GM18870 (cell line): Measurements from ENCODE around the gene BRICD5.

Experiments used
- ATAC-seq: cut with Tn5 transposase; IDR thresholded peaks from one replicate; pipeline ENCODE4 v1.9.1; 2021; ENCODE audit warnings: moderate library complexity; ENCODE audit not compliant: unreplicated experiment

BRICD5 gene

DNA sequence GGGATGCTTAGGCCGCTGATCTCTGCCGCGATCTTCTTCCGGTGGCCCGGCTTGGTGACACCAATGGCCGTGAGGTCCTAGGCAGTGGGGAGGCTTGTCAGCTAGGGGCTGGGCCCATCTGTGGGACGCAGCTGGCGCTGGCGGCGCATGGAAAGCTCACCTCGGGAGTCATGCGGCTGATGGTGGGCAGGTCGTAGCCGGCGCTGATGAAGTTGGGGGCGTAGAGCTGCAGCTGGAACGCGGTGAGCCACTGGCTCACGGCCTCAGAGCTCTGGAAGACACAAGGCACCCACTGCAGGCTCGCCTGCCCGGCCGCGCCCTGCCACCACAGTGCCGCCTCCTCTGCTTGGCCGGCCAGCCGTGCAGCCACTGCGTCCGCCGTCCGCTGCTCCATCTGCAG, 27.0 kb downstream of the BRICD5 start:
- no peak for ATAC-seq

DNA sequence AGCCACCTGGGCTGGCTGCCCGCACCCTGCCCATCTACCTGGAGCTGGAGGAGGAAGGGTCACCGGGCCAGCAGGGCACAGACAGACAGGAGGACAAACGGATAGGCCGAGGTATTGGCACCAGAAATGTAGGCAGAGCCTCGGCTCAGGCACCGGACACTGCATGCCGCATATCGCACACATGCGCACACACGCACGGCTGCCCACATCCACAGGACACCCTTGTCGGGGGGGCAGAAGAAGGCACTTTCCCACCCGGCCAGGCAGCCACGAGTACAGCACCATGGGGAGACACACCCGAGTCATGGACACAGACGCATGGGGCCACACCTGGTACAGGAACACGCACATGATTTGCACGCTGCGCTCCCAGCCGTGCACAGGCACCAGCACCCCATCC, 28.7 kb downstream of the BRICD5 start:
- no peak for ATAC-seq

DNA sequence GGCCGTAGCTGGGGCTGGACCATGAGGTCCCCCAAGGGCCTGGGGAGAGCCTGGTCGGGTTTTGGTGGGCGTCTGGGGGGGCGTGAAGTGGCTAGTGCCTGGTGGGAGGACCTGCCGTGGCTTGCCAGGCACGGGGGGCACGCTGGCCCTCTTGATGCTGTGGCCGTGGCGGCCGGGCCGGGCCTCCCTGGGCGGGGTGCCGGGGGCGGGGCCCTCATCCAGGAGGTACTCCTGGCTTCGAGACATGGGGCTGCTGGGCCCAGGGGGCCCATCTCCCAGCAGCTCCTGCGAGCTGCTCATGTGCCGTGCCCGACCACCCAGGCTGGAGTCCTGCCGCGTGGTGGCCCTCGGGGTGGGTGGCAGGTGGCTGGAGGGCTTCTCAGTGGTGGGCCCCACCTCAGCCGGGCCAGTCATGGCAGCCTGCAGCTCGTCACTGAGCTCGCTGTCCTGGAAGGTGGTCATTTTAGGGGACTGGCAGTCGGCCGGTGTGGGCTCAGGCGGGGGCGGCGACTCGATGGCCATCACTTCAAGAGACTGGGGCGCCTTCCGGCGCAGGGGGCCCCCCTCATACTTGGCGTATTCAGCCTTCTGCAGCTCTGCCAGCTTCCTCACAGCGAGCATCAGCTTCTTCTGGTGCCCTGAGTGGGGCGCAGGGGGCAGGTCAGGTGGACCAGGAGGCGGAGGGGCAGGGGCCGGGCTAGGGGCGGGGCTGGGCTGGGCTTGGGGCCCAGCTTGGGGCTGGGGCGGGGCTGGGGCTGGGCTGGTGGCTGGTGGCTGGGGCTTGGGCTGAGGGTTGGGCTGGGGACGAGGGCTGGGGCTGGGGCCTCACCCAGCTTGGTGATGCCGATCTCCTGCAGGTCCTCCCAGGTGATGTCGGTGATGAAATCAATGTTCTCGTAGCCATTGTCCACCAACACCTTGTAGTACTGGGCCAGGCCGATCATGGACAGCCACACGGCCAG, 29.4 kb downstream of the BRICD5 start:
- ATAC-seq, result no peak

DNA sequence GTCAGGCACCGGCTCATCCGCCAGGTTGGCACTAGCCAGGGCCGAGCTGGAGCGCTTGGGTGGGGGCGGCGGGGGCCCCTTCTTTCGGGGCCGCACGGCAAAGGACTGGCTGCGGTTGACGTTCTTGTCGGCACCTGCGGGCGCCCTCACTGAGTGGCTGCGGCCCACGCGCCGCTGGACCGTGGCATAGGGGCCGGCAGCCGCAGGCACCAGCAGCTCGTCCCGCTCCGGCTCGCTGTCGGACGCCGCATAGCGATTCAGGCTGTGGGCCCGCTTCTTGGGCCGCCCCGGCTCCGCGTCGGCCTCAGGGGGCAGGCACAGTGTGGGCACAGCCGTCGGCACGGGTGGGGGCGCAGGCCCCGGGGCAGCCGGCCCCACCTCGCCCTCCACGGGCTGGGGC, 30.2 kb downstream of the BRICD5 start:
- ATAC-seq, result no peak

DNA sequence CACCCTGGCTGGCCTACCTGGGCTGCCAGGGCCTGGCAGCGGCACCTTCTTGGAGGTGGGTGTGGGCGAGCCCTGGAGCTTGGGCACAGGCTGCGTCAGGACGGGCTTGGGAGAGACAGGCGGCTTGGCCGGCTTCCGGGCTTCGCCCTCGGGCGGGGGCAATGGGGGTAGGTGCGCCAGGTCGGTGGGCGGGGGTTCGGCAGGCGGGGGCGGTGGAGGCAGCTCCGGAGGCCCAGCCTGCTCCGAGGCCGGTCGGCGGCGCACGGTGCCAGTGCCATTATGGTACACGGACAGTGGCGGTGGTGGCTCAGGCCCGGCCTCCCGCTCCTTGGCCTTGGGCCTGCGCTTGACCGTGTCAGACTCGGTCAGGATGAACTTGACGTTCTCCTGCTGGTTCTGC, 31.1 kb downstream of the BRICD5 start:
- no peak for ATAC-seq

DNA sequence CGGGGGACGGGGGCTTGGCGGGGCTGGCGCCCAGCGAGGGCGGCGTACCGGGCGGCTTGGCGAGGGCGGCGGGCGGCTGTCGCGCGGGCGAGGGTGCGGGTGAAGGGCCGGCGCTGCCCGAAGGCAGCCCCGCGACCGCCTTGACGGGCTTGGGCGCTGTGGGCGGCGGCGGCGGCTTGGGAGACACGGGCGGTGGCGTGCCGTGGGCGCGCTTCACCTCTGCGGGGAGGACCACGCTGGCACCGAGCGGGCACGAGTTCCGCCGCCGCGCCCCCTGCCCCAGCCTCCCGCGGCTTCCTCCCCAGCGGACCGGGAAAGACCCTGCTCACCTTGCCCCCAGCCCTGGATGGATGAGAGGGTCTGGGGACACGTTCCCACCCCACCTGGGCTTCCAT, 31.6 kb downstream of the BRICD5 start:
- ATAC-seq, result no peak

DNA sequence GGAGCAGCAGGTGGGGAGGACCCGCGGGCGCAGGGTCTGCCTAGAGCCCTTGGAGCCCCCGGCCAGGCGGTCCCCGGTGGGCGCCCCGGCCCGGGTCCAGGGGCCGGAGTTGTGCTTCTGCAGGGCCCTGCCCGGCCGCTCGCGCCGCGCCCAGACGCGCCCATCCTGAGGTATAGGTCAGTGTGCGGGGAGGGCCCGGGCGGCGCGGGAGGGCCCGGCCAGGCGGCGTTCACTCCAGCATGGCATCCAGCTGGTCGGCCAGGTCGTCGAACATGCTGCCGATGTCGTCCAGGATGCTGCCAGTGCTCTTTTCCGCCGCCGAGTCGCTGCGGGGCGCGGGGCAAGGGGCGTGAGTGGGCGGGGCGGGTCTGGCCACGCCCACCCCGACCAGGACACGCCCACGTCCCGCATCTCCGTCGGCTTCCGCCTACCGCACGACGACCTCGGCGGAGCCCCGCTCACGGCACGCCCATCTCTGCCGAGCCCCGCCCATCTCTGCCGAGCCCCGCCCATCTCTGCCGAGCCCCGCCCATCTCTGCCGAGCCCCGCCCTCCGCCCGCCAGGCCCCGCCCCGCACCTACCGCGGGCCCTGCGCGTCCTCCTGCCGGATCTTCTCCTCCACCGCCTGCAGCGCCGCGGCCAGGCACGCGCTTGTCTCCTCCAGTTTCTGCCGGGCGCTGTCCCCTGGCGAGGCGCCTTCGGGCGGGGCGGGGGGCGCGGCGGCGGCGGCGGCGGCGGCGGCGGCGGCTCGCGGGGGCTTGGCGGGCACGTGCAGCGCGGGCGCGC, 32.1 kb downstream of the BRICD5 start:
- ATAC-seq, result no peak

DNA sequence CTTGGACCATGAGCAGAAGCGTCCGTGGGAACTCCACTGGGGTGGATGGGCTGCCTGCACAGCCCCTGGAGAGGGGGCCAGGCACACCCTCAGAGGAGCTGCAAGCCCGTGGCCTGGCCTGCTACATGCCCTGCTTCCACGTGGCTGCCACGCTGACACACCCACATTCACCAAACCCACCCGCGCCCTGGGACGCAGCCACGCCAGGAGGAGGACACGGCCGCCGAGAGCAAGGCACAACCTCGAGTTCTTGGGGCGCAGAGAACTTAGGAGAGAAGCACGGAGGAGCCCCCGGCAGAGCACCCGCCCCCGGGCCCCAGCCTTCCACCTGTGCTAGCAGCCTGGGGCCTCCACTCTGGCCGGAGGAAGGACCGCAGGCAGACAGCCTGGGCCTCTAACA, 33.1 kb downstream of the BRICD5 start:
- ATAC-seq, result no peak

DNA sequence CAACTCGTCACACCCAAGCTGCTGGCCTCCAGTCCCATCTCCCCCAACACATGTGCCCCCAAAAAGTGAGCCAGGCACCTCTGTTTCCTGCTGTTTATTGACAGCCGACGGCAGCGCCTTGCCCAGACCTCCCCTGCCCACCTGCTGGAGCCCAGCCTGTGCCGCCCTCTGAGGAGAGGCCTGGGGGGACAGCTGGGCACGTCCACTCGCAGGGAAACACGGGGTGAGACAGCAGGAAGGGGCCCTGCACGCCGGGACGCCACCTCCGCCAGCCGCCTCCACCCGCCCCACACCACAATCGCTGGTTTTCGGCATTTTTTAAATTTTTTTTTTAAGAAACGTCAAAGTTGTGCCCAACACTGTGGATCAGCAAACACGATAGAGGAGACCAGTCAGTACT, 33.6 kb downstream of the BRICD5 start:
- ATAC-seq, result no peak

DNA sequence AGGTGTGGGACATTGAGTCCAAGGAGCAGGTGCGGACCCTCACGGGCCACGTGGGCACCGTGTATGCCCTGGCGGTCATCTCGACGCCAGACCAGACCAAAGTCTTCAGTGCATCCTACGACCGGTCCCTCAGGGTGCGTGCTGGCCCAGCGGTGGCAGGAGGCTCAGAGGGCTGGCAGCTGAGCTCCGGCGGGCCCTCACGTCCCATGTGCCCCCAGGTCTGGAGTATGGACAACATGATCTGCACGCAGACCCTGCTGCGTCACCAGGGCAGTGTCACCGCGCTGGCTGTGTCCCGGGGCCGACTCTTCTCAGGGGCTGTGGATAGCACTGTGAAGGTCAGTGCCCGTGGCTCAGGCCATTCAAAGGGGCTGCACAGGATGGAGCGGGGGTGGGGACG, 34.6 kb downstream of the BRICD5 start:
- ATAC-seq, result no peak

DNA sequence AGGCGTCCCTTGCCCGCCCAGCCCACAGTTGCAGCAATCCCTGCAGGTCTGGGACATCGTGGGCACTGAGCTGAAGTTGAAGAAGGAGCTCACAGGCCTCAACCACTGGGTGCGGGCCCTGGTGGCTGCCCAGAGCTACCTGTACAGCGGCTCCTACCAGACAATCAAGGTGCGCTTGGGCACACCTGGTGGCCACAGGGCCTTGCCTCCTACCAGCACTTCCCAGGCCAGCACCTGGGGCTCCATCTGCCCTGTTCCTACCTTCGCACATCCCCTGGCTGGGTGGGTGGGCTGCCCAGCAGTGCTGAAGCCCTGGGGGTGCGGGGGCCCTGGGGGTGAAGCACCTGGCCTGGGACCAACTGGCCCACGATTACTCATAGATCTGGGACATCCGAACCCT, 35.2 kb downstream of the BRICD5 start:
- ATAC-seq, result no peak

DNA sequence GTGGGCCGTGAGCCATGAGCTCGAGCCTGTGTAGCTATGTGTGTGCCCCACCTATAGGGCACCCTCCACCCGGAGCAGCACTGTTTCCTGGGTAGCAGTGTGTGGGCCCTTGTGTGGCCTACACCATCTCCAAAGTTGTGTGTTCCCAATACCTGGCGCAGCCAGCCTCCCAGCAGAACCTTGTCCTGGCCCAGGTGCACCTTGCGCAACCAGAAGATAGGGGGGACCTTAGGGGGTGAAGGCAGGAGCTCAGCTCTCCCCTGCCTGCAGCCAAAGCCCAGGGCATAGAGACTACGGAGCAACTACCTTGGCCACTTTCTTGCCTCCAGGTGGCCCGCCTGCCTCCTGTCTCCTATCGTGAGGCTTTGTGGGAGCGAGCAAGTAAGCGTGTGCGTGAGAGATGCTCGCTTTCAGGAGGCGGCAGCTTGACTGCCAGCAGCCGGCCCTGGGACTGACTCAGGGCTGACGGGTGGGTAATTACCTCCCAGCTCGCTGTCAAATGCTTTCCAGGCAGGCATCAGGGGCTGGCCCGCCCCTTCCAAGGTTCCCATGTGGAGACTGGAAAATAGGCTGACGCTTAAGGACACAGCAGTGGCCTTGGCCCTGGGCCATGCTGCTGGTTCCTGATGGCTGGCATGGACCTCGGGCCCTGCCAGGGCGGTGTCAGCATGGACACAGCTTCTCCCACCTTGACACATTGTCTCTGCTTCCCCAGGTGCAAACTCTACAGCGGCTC, 36.1 kb downstream of the BRICD5 start:
- no peak for ATAC-seq

DNA sequence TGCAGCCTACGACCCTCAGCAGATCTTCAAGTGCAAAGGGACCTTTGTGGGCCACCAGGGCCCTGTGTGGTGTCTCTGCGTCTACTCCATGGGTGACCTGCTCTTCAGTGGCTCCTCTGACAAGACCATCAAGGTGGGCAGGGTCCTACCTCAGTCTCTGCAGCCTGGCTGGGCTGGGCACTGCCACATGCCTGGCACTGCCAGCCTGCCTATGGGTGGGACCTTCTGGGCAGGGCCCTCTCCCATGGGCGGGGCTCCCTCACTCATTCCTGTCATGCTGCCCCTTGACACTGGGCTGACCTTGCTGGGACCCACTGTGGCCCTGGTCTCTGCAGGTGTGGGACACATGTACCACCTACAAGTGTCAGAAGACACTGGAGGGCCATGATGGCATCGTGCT, 36.7 kb downstream of the BRICD5 start:
- ATAC-seq, result no peak

DNA sequence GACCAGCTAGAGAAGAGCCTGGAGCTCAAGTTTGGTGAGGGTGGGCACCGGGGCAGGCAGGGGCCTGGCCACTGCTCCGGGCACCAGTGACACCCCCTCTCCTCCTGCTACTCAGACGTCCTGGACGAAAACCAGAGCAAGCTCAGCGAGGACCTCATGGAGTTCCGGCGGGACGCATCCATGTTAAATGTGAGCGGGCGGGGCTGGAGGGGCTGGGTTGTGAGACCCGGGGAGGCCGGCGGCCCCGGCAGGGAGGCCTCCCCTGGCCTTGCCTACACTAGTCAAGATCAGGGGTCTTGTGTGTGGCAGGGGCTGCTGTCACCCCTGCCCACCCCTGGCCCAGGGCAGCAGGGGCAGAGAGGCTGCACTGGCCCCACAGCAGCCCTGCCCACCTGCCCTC, 37.3 kb downstream of the BRICD5 start:
- ATAC-seq, result no peak

DNA sequence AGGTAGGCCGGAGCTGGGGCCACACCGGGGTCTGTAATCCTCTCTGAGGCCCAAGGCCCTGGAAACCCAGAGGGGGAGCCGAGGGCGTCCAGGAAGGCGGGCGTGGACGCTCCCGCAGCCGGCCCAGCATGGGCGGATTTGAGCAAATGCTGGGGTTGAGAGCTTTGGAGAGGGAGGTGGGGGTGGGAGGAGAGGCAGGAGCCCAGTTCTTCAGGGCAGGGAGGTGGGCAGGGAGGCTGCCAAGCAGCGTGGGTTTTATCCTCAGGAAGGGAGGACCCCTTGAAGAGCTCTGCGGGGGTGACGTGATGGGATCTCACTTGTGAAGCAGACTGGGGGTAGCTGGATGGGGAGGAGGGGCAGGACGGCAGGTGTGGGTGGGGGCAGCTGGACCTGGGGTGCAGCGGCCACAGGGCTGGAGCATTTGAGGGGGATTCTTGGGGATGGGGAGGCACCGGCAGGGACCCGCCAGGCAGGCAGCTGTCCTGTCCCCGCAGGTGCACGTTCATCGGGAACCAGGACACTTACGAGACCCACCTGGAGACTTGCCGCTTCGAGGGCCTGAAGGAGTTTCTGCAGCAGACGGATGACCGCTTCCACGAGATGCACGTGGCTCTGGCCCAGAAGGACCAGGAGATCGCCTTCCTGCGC, 37.9 kb downstream of the BRICD5 start:
- ATAC-seq, result no peak

DNA sequence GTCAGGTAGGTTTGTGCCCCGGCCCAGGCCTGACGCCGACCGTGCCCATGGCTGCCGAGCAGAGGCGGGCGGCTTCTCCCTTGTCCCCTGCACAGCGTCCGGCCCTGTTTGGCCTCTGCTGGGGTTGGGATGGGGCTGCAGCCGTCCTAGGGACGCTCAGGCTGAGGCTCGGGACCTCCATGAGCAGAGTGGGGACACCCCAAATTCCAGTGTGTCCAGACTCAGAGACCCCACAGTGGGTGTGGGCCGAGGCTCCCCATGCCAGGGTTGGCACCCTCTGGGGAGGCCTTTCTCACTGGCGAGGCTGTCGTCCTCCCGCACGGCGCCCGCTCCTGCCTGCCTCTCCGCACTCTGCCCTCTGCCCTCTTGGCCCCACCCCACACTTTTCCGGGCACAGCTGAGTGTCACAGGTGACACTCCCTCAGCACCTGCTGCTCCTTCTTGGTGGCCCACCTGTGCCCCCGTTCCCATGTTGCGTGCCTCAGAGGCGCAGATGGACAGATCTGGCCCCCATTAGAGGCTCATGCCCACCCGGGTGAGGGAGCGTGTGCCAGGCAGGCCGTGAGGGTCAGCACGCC, 39.0 kb downstream of the BRICD5 start:
- ATAC-seq, result no peak

DNA sequence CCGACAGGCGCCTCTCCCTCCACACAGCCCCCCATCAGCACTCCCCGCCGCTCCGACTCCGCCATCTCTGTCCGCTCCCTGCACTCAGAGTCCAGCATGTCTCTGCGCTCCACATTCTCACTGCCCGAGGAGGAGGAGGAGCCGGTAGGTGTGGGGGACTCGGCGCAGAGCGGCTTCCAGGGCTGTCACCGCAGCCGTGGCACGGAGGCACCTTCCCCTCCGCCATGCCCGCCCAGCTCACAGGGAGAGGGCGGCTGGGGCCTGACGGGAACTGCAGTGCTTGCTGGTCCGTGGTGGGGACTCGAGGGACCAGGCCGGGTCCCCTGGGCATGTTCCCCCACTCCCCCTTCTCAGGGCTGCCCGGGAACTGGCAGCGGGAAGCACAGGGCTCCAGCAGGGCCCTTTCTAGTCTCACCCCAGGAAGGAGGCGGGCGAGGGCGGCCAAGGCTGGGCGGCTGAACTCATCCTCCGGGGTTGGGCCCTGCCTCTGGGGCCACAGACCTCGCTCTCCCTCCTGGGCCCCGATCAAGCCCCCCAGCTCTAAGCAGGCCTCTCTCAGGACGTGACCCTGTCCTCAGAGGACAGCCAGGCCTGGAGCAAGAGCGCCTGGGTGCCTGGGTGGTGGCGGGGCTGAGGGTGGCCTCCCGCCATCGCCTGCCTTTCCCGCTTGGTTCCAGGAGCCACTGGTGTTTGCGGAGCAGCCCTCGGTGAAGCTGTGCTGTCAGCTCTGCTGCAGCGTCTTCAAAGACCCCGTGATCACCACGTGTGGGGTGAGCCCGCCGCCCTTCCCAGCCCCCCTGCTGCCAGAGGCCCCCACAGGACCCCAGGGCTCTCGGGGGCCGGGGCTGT, 39.9 kb downstream of the BRICD5 start:
- no peak for ATAC-seq

DNA sequence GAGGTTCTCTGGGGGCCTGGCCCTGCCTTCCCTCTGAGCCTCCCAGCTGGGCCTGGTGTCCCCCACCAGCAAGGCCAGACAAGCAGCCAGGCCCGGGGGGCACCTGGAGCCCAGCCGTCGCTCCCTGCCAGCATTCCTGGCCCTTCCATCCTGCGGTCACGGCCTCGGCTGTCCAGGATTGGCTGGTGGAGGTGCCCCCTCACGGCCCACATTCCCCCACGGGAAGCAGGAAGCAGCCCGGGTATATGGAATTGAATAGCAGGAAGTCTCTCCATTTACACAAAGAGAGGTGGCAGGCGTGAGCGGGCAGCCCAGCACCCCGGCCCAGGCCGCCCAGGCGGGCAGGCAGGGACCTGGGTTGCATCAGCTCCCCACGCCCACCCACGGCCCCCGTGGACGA, 40.6 kb downstream of the BRICD5 start:
- no peak for ATAC-seq

DNA sequence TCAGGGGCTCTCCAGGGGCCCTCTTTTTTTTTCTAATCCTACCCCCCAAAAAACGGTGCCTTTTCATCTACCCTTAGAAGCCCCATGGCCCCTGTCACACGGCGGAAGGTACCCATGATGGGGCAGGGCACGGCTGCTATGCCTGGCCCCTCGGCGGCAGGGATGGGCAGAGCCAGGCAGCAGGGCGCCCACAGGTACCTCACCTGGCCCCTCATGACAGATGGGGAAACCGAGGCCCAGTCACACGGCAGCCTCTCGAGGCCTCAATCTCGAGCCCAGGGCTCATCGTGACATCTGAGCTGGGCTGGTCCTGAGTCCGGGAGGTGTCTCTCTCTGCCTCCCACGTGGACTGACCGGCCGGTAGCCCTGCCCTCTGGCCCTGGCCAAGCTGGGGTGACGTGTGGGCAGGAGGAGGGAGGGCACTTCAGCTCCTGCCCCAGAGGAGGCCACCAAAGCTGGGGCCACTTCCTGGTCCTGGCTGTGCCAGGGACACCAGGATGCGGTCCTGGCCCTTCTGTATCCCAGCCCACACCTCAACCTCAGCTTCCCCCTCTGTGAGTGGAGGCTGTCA, 43.5 kb downstream of the BRICD5 start:
- no peak for ATAC-seq
